GM12864 (cell line): ENCODE results near the gene GP1BB.

Experiments
- DNase-seq: peaks from one replicate; pipeline ENCODE4 v3.0.0-alpha.2; 2011; ENCODE audit warnings: low read depth
- H3K4me3 ChIP-seq: 2 replicates; pipeline ENCODE4 v1.5.1; 2011; ENCODE audit warnings: mild to moderate bottlenecking, low read depth, low read length, control low read depth
- CTCF ChIP-seq: IDR thresholded peaks from 2 replicates; pipeline ENCODE4 v1.5.1; 2011; ENCODE audit warnings: low read depth, mild to moderate bottlenecking, moderate library complexity, low read length, control low read depth, inconsistent platforms; ENCODE audit errors: missing control alignments

GP1BB gene

GRCh38 chr22:19716829-19717105 is 6.6 kb upstream of the GP1BB start:
- no peak for TF ChIP-seq CTCF
- no peak overlapping the region for H3K4me3 ChIP-seq
- no peak for DNase-seq

DNA sequence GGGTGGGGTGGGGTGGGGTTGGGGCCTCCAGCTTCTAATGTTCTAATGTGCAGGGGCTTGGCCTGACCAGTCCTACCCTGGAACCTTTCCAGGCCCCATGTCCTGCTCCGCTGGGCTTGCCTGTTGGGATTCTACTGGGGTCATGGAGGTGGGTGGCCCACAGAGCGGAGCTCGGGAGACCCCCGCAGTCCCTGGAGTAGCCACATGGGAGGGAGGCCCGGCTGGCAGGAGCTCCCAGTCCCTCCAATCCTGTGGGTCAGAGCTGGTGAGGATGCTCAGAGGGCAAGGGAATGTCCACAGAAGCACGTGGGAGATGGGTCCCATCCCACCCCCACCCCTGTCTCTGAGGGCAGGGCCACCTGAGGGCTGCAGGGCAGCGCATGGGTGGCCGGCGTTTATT is 6.2 kb upstream of the GP1BB start:
- no peak overlapping the region for H3K4me3 ChIP-seq
- DNase-seq: no peak
- TF ChIP-seq CTCF: no peak

GRCh38 chr22:19717691-19718455 is 5.5 kb upstream of the GP1BB start:
- H3K4me3 ChIP-seq: peak overlapping the region; percentile 55
- DNase-seq: no peak
- TF ChIP-seq CTCF: peak; percentile 90

DNA sequence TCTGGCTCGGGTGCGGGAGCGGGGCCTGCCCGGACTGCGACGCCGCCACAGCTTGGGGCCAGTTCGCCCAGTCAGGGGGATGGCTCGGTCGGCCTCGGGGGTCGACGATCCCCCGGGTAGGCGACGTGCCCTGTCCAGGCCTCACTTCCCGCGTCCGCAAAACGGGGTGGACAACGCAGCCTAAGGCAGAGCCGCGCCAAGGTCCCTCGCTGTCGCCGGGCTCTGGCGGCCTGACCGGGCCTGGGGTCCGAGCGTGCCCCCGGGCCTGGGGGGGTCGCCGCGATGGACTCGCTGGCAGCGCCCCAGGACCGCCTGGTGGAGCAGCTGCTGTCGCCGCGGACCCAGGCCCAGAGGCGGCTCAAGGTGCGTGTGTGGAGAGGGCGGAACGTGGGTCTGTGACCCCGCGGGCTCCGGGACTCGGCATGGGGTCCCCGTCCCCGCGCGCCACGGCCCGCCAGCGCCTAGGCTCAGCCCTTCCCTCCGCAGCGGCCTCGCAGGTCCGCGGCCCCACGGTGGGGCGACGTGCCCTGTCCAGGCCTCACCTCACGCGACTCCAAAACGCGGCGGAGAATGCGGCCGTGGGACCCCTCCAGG is 4.8 kb upstream of the GP1BB start:
- no peak for TF ChIP-seq CTCF
- H3K4me3 ChIP-seq: peak overlapping the region; percentile 55
- DNase-seq: no peak

DNA sequence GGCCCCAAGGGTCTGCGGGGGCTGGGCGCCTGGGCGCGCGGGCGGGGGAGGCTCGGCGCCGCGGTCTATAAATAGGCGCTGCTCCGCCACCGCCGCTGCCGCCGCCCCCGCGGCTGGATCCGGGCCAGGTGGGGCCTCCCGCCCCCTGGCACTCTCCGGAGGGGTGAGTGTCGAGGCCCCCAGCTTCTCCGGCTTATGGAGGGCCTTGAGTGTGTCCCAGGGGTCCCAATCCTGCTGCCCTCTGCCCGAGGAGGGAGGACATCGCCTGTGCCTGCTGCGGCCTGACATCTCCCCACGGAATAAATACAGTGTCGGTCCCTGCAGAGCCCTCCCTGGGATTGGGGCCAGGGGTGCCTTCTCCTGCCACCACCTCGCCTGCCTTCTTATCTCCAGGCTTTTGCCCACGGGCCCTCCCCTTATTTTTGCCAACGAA is 4.3 kb upstream of the GP1BB start:
- TF ChIP-seq CTCF: no peak
- no peak for DNase-seq
- H3K4me3 ChIP-seq: no peak overlapping the region

- H3K4me3 ChIP-seq: no peak overlapping the region
- TF ChIP-seq CTCF: no peak
- no peak for DNase-seq
These were observed 3.8 kb upstream of the GP1BB start for GRCh38 chr22:19719488-19720021.
